Sigmoid colon (tissue), 7 donors: ENCODE data around the gene L2HGDH. TPM values are rescaled to one million over a fixed set of nuclear protein-coding genes. Genes with fewer than 3 reads are reported as not detected.
A peak's percentile ranks its signal among the peaks of the same experiment; 100 is the strongest.

ENCODE experiments used
- DNase-seq: peaks from one replicate; pipeline ENCODE4 v3.0.0-alpha.2; 2019
- H3K27ac ChIP-seq, 4 donors: fragments of 200-600 bp; sonication (generic); one replicate each; pipeline ENCODE4 v1.5.1; 2016 to 2019; ENCODE audit warnings: mild to moderate bottlenecking in 1 of 4
- H3K27me3 ChIP-seq, 3 donors: fragments of 200-600 bp; sonication (generic); one replicate each; pipeline ENCODE4 v1.5.1; 2019; ENCODE audit warnings: mild to moderate bottlenecking in 1 of 3
- H3K36me3 ChIP-seq, 4 donors: fragments of 200-600 bp; sonication (generic); one replicate each; pipeline ENCODE4 v1.5.1; 2016 to 2019
- H3K4me1 ChIP-seq, 4 donors: fragments of 200-600 bp; sonication (generic); one replicate each; pipeline ENCODE4 v1.5.1; 2017 to 2019
- H3K4me3 ChIP-seq, 4 donors: fragments of 200-600 bp; sonication (generic); one replicate each; pipeline ENCODE4 v1.5.1; 2017 to 2019; ENCODE audit warnings: mild to moderate bottlenecking in 2 of 4, moderate library complexity in 1 of 4
- H3K9me3 ChIP-seq, 4 donors: fragments of 200-600 bp in 3 of 4; sonication (generic) in 3 of 4; one replicate each; pipeline versions ENCODE4 v1.5.1 to v1.6.1; 2013 to 2019
- EP300 ChIP-seq, 4 donors: sonication (generic); formaldehyde crosslinking; IDR thresholded peaks; one replicate each; pipeline ENCODE4 v1.6.1; 2017; ENCODE audit warnings: antibody characterized with exemption in 4 of 4
- POLR2A ChIP-seq, 2 donors: fragments of 450-650 bp; IDR thresholded peaks; one replicate each; pipeline ENCODE4 v1.6.1; 2016; ENCODE audit warnings: antibody characterized with exemption in 2 of 2, mild to moderate bottlenecking in 2 of 2, moderate library complexity in 2 of 2
- POLR2AphosphoS5 ChIP-seq, 4 donors: sonication (generic); formaldehyde crosslinking; IDR thresholded peaks; one replicate each; pipeline ENCODE4 v1.6.1; 2017; ENCODE audit warnings: antibody characterized with exemption in 4 of 4
- WGBS, 2 donors: extraction: QIAGEN DNeasy Blood & Tissue Kit; methylation state at CpG; one replicate each; pipeline ENCODE4 v1.1.7; 2013; 5-methylcytosine and 5-hydroxymethylcytosine counted together
- intact Hi-C: fragments of 100-400 bp; cut with DNase I; formaldehyde crosslinking; loops from one replicate; pipeline ENCODE4 v1.15.1; 2023
- polyA plus RNA-seq, 3 donors: library from polyadenylated mRNA; stranded (reverse); fragments of 200-250 nt; gene quantifications; one replicate each; pipeline ENCODE4 v1.2.3, GENCODE V29; 2013
- total RNA-seq, 4 donors: library from RNA; depleted of rRNA; stranded (reverse); fragments of >200 nt; gene quantifications; one replicate each; pipeline ENCODE4 v1.1.0, GENCODE V29; 2016
- TF ChIP-seq, protein P1 (sequence below), 4 experiments: fragments of 450-650 bp in 3 of 4; fragments of 200-600 bp in 1 of 4; IDR thresholded peaks; one replicate each; pipeline ENCODE4 v1.5.1; 2016 to 2019; ENCODE audit warnings: antibody characterized with exemption in 4 of 4, mild to moderate bottlenecking in 3 of 4, moderate library complexity in 2 of 4
- donor health status: healthy with polysubstance abuse.
- donor health status: Bipolar disorder and iron deficiency.
- donor health status: healthy.

L2HGDH gene
- total and polyA plus RNA-seq, 7 donors = 2.7 to 6.7 (median 3.9) TPM

DNA sequence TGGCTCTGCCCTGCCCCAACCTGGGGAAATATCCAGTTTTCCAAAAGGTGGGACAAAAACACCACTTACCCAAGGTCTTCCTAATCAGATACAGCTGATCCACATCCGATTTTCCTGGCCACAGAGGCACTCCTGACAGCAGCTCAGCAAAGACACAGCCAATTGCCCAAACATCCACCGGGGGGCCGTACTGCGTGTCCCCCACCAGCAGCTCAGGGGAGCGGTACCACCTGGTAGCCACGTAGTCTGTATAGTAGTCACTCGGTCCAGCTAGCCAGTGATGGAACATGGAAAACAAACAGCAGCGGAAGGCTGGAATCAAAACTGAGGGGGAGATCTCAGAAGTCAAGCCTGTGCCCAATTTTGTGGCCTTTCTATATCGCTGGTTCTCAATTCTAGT lies 28.9 kb upstream of the L2HGDH start:
- H3K4me1 ChIP-seq = peaks cover 0 to 94% (median 61%) of the 10 kb centered on the region in 4 donors
- TF ChIP-seq EP300 (IDR thresholded peaks at IDR 0.05) (no peak), POLR2AphosphoS5 (IDR thresholded peaks at IDR 0.05) (no peak), POLR2A (IDR thresholded peaks at IDR 0.05) (no peak)
- TF ChIP-seq, protein P1, sequence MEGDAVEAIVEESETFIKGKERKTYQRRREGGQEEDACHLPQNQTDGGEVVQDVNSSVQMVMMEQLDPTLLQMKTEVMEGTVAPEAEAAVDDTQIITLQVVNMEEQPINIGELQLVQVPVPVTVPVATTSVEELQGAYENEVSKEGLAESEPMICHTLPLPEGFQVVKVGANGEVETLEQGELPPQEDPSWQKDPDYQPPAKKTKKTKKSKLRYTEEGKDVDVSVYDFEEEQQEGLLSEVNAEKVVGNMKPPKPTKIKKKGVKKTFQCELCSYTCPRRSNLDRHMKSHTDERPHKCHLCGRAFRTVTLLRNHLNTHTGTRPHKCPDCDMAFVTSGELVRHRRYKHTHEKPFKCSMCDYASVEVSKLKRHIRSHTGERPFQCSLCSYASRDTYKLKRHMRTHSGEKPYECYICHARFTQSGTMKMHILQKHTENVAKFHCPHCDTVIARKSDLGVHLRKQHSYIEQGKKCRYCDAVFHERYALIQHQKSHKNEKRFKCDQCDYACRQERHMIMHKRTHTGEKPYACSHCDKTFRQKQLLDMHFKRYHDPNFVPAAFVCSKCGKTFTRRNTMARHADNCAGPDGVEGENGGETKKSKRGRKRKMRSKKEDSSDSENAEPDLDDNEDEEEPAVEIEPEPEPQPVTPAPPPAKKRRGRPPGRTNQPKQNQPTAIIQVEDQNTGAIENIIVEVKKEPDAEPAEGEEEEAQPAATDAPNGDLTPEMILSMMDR (IDR thresholded peaks at IDR 0.05) = no peak
- peak overlapping the region in 3 of 4 donors; percentile 57 to 81 (median 80) for H3K27ac ChIP-seq
- DNase-seq = no peak
- intact Hi-C loops = no loop called here
- no peaks in the 10 kb centered on the region for H3K27me3 ChIP-seq
- H3K9me3 ChIP-seq = no peaks in the 10 kb centered on the region
- H3K4me3 ChIP-seq = no peak overlapping the region
- WGBS, 2 donors = 94 to 95% methylated on average over 9 of the region's 9 CpGs
- H3K36me3 ChIP-seq = peaks cover 0 to 11% (median 2%) of the 10 kb centered on the region in 4 donors

DNA sequence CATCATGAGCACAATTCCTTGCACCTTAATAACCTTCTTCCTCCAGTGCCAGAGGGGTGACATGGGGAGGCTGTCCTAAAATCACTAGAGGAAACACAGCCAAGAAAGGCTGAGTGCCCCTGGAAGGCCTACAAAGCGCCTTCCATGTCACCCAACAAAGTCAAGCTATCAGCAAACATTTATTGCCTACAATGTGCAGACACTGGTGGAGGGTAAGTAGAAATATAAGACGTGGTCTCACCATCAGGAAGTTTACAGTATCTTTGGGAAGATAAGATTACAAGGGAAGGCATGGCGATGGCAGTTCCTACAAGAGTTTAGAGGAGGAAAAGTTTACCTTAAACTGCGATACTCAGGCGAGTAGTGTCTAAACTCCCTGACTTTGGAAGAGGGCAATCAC lies 28.0 kb upstream of the L2HGDH start:
- 61 to 84% methylated on average over 5 of the region's 5 CpGs for WGBS, 2 donors
- peaks cover 0 to 94% (median 61%) of the 10 kb centered on the region in 4 donors for H3K4me1 ChIP-seq
- H3K4me3 ChIP-seq = no peak overlapping the region
- peak overlapping the region in 3 of 4 donors; percentile 57 to 81 (median 80) for H3K27ac ChIP-seq
- intact Hi-C loops = no loop called here
- peaks cover 0 to 11% (median 2%) of the 10 kb centered on the region in 4 donors for H3K36me3 ChIP-seq
- H3K27me3 ChIP-seq = no peaks in the 10 kb centered on the region
- no peaks in the 10 kb centered on the region for H3K9me3 ChIP-seq
- TF ChIP-seq, protein P1 (IDR thresholded peaks at IDR 0.05) = no peak
- TF ChIP-seq EP300 (IDR thresholded peaks at IDR 0.05) (no peak), POLR2AphosphoS5 (IDR thresholded peaks at IDR 0.05) (peak in 2 of 4 donors; percentile 60 to 71)
- no peak for DNase-seq

DNA sequence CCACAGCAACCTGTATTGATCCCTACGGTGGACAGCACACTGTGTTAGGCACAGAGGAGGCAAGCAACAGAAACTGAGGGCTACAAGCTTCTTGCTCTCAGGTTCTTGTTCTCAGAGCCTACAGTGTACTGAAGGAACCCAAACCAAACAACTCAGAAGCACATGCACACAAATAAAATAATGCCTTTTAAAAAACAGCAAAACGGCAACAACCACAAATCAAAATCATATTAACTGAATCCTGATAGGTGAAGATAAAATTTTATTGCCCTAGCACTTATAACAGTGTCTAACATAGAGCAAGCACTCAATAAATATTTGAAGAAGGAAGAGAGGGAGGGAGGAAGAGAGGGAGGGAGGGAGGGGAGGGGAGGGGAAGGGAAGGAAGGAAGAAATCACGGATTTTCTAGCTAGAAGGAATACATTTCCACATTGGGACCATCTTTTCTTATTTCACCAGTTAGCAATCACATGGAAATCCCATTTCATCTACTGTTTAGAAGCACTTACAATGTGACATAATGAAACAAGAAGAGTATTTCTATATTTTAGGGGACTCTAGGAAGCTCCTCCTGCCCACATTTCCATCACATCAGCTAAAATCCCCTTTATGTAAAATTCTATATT lies 27.3 kb upstream of the L2HGDH start:
- Histone ChIP-seq H3K27ac (peak overlapping the region in 3 of 4 donors; percentile 57 to 81 (median 80)), H3K4me3 (no peak overlapping the region), H3K4me1 (peaks cover 0 to 94% (median 61%) of the 10 kb centered on the region in 4 donors), H3K9me3 (no peaks in the 10 kb centered on the region), H3K36me3 (peaks cover 0 to 11% (median 2%) of the 10 kb centered on the region in 4 donors), H3K27me3 (no peaks in the 10 kb centered on the region)
- no peak for DNase-seq
- intact Hi-C loops = no loop called here
- peak in 1 of 4 donors; percentile 46 for TF ChIP-seq POLR2AphosphoS5 (IDR thresholded peaks at IDR 0.05)
- TF ChIP-seq, protein P1 (IDR thresholded peaks at IDR 0.05) = no peak
- 11 to 60% methylated on average over 3 of the region's 3 CpGs for WGBS, 2 donors

DNA sequence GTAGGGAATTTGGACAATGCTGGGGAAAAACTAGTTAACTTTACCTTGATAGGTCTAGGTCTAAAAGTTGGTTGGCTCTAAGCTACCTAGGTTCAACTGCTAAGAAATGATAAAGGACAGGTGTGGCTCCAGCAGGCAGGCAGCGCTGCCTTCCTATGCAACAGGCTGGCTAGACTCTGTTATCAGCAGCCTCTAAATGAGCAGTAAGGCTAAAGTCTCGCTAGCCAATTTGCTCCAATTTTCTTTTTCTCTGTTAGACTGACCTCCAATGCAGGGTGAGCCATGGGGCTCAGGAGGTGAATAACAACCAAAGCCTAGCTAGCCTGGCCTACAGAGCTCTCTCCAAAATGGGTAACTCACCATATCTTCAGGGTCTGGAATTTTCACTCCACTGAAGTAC lies 26.6 kb upstream of the L2HGDH start:
- TF ChIP-seq, protein P1 (IDR thresholded peaks at IDR 0.05) = no peak
- peak overlapping the region in 2 of 4 donors; percentile 80 to 81 for H3K27ac ChIP-seq
- H3K4me1 ChIP-seq = peaks cover 0 to 88% (median 54%) of the 10 kb centered on the region in 4 donors
- no peaks in the 10 kb centered on the region for H3K9me3 ChIP-seq
- peaks cover 0 to 11% (median 2%) of the 10 kb centered on the region in 4 donors for H3K36me3 ChIP-seq
- no peaks in the 10 kb centered on the region for H3K27me3 ChIP-seq
- intact Hi-C loops = no loop called here
- WGBS, 2 donors = 28 to 74% methylated on average over 2 of the region's 2 CpGs
- H3K4me3 ChIP-seq = no peak overlapping the region
- no peak for DNase-seq
